HK-2 (cell line): Measurements from ENCODE around the gene HIRA.

Source experiments
- DNase-seq: peaks from one replicate; pipeline ENCODE4 v3.0.0-alpha.2; 2018; ENCODE audit not compliant: unreplicated experiment

HIRA gene, protein sequence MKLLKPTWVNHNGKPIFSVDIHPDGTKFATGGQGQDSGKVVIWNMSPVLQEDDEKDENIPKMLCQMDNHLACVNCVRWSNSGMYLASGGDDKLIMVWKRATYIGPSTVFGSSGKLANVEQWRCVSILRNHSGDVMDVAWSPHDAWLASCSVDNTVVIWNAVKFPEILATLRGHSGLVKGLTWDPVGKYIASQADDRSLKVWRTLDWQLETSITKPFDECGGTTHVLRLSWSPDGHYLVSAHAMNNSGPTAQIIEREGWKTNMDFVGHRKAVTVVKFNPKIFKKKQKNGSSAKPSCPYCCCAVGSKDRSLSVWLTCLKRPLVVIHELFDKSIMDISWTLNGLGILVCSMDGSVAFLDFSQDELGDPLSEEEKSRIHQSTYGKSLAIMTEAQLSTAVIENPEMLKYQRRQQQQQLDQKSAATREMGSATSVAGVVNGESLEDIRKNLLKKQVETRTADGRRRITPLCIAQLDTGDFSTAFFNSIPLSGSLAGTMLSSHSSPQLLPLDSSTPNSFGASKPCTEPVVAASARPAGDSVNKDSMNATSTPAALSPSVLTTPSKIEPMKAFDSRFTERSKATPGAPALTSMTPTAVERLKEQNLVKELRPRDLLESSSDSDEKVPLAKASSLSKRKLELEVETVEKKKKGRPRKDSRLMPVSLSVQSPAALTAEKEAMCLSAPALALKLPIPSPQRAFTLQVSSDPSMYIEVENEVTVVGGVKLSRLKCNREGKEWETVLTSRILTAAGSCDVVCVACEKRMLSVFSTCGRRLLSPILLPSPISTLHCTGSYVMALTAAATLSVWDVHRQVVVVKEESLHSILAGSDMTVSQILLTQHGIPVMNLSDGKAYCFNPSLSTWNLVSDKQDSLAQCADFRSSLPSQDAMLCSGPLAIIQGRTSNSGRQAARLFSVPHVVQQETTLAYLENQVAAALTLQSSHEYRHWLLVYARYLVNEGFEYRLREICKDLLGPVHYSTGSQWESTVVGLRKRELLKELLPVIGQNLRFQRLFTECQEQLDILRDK

DNA sequence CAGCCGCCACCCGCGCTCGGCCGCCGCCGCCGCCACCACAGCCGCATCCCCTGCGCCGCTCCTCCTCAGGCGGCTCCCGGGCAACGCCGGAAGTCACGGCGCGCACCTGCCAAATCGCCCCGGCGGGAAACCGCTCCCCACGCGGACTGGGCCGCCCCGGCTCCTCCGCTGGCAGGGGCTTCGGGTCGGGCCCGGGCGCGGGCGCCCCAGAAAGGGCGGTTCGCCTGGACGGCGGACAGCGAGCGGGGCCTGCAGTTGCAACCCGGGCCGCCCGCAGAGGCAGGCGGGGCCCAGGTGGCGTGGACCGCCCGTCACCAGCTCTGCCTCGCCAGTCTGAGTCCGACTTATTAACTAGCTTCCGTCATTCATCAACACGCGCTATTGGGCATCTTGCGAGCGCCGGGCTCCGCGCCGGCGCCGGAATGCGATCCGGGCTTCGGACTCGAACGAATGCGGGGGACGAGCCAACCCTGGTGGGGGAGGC is at the start of gene HIRA:
TSS of gene HIRA (minus strand) at position 85 of the 484 bp plus-strand sequence. CDS start 257 bp downstream, outside the sequence.
- peak; percentile 78 for DNase-seq

DNA sequence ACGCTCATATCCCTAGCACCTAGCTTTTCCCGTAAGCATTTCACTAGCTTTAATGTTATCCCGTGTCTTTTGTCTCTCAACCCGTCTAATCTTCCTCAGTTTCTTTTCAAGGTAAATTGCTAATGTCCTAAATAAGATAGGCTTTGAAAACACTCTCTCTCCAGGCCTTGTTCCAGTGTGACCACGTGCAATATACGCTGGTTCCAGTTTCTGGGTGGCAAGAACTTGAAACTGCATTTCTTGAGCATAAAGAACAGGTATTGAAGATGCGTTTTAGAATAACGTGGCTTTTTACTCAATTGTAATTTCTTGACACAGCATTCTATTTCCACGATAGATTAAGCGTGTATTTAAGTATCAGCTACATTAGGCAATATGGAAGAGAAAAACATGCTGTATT is 49.3 kb upstream of the HIRA start:
- no peak for DNase-seq

DNA sequence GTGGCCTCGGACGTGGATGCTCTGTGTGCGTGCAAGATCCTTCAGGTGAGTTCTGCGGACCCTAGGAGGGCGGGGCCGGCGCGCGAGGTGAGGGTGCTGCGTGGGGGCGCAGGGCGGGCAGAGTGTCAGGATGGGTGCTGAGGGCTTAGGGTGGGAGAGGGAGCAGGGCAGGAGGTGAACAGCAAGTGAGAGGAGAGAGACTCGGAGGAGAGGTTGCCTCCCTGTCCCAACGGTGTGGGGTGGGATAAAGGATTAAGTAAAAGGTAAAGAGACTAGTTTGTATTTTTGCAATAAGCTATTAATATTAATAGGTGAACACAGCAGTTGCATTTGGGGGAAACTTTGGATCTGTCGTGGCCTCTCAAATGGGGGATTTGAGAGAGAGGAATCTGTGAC is 48.6 kb upstream of the HIRA start:
- no peak for DNase-seq

DNA sequence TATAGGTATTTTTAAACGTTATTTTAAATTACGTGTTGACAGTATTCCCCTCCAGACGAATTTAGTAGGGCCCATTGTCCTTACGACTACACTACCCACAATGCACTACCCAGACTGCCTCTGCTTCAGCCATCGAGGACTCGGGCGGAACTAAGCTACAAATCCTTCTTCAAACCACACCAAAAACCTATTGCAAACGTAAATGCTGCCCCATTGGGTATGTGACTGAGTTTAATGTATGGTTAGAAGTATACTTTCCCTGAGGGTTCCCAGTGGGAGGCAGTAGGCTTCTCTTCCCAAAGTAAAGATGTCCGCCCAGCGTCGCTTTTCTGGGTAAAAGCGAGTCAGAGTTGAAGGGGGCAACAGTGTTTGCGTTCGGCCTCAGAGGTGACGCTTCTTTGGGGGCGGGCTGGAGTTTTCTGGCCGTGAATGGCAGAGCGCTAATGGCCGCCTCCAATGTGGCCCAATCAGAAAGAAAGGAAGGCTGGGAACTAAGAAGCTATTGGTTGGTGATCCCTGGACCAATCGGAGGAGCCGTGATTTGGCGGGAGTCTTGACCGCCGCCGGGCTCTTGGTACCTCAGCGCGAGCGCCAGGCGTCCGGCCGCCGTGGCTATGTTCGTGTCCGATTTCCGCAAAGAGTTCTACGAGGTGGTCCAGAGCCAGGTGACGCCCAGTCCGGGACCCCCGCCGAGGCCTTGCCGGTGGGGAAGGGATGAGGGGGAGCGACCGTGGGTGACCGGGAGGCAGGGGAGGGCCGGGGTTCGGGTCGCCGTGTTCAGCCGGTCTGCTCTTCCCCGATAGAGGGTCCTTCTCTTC is 48.0 kb upstream of the HIRA start, which contains the start of gene CDC45:
TSS of gene CDC45 (plus strand) at position 566 of the 818 bp plus-strand sequence. CDS start at position 615, 49 bp downstream.
- DNase-seq = peak; percentile 92

DNA sequence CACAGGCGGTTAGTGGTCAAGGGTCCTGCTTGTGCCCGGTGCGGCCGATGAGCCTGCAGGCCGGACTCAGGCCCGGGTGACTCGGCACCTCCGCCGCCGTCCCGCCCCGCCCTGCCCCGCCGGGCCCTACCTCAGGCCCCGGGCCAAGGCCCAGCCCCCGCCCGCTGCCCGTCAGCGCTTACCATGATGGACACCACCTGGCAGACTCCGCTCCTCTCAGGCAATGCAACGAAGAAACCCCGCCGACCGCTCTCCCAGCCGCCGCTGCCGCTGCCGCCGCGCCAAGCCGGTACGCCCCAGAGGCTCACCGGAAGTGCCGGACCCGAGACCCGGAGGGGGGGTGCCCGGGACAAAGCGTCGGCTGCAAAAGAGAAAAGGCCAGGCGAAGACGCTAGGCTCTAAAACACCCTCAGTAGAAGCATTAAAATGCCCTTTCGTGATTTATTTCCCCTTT is 47.4 kb upstream of the HIRA start, which contains the start of gene UFD1:
TSS of gene UFD1 (minus strand) at position 293 of the 454 bp plus-strand sequence. CDS start at position 185, 108 bp downstream.
- DNase-seq = peak; percentile 82

DNA sequence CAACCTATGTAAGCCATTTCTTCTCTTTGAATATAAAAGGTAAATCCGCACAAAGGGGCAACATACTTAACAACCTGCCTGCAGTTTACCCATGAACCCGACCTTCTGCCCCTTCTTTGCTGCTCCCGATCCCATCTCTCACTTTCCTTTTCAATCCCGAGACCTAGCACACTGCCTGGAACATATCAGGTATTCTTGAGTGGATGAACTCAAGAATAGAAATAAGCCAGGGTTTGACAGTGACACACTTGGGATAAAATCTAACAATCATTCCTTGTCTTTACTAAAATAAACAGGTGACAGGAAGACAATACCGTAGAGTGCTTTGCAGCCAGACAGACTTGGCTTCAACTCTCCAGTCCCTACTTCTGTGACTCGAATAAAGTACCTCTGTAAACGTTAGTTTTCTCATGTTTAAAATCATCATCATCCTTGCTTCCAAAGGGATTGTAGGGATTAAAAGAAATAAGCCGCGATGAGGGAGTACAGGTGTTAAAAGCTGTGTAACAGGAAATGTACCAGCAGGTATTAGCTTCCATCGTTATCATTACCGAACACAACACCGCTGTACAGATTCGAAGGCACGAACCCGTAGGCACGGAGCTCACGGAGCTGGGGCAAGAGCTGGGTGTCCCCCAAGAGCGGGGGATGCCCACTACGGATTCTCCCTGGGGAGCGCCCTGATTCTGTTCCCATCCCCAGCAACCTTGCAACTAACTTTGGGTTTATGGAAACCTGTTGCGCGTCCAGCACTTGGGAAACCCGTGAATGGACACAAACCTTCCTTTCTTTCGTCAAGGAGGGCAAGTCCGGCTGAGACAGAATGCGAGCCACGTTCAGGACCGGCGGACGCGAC is 46.7 kb upstream of the HIRA start:
- DNase-seq = no peak

DNA sequence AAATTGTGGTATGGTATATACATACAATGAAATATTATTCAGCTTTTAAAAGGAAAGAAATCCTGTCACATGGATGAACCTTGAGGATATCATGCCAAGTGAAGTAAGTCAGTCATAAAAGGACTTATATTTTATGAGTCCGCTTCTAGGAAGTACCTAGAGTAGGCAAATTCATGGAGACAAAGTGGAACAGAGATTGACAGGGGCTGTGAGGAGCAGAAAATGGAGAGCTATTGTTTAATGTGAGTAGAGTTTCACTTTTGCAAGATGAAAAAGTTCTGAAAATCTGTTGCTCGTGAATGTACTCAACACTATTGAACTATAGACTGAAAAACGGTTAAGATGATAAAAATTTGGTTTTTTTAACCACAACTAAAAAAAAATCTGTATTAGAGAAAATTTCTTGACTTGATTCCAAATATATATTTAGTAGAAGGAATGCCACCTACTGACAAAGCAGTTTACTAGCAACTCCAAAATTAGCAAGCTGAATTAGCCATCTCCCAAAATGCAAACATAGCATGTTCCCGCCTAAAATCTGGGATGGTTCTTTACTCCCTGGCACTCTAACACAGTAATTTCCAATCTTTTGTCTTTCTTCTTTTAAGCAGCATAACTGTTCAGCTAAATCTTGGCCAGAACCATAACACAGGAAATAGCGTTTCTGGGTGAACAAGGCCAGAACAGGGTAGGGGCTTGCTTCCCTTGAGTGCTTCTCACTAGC is 46.0 kb upstream of the HIRA start:
- no peak for DNase-seq

DNA sequence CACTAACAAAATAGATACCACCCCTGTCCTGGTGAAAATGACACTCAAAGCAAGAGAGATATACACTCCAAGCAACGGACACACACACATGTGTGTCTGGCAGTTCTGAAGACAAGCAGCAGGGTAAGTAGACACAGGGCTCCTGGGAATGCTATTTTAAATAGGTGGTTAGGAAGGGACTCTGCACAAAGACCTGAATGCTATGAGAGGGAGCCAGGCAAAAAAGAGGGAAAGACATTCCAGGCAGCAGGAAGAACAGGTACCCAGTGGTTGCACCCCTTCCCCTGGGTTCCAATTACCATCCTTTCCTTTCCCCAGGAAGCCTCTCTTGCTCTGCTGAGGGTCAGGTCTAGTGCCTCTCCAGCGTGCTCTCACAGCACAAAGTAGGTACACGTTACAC is 44.5 kb upstream of the HIRA start:
- DNase-seq = no peak

DNA sequence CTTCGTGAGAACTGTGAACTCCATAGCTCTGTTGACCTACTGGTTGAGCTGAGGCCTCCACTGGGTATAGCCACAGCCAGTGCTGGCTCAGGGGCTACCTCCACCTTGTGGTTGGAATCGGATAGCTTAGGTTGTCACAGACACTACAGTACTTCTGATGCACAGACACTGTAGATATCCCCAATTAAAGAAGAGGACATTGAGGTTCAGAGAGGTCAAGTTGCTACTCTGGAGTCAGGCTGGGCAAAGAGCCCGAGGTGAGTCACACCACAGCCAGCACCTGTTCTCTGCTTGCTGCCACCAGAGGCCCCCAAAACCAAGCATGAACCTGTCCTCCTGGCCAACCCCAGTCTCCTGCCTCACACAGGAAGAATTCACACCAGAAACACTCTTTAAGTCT is 42.0 kb upstream of the HIRA start:
- DNase-seq = no peak

DNA sequence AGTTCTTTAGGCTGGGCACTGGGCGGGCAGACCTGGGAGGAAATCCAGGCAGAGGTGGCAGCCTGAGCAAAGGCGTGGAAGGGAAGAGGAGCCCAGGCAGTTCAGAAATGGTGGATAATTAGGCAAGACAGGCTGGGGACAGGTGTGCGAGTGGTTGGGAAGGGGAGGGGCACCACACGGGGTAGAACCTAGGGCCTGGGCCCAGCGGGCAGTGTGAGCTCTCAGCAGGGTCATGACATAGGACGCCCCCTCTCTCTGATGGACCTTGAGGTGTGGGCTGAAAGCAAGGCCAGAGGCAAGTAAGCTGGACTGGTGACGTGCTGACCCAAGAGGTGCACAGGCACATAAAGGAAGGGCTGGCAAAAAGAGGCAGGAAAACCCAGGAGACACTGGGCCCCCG is 40.7 kb upstream of the HIRA start:
- no peak for DNase-seq

DNA sequence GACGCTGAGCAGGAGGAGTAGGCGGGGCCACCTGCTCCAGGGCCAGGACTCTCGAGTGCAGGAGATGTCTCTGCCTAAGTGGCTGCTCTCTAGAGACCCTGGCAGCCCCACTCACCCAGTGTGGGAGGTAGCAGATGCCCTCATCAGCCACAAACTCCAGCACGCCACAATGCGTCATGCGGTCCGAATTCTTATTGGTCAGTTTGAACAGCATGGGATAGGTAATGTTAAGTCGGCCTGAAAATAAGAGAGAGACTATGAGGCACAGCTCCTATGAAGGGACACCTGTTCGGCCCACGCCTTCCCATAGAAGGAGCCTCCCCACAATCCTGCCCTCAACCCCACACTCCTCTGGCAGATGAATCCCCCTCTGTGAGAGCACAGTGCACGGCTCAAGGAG is 40.0 kb upstream of the HIRA start:
- DNase-seq = no peak

DNA sequence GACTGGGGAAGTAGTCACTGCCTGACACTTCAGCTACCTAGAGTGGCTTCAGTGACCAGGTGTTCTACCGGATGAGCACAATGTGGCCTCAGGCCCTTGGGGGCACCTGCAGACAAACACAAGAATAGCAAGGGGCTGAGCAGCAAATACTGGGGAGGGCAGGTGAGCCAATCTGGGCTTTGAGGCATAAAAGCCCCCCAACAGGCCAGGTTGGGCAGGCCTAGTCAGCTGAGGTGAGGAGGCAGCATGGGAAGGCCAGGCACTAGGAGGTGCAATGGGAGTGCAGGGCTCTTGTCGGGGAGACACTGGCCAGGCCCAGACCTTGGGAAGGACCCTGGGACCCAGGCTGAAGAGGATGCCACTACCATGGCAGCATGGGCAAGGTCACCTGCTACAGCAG is 38.5 kb upstream of the HIRA start:
- no peak for DNase-seq

DNA sequence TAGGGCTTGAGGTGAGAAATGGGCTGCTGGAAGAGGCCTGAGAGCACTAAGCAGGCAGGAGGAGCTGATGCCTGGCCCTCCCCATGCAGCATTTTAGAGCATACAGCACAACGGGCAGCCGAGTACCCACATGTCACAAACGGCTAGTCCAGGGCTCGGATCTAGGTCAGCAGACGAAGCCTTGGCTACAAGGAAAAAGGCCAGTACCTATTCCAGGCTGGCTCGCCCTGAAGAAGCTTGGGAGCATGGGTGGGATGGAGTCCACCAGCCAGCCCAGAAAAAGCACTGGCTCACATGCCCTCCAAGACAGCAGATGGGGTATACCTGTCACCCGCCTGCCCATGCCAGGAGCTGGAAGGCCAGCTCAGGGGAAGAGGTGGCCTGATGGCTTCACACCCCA is 37.9 kb upstream of the HIRA start:
- DNase-seq = no peak

DNA sequence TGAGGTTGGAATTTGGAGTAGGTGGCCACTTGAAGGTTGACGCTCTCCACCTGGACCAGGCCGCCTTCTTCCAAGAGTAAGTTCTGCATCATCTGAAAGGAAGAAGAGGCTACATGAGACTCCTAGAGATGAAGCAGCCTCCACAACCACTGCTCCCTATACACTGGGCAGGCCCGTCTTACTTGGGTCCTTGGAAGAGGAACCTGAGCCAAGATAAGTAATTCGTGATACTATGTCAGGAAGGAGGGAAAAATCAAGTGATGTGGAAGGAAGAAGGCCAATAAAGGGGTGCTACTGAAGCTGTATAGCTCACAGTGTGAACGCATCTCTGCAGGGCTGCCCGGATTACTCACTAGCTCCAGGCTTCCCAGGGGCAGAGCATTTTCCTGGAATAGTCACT is 36.4 kb upstream of the HIRA start:
- no peak for DNase-seq

DNA sequence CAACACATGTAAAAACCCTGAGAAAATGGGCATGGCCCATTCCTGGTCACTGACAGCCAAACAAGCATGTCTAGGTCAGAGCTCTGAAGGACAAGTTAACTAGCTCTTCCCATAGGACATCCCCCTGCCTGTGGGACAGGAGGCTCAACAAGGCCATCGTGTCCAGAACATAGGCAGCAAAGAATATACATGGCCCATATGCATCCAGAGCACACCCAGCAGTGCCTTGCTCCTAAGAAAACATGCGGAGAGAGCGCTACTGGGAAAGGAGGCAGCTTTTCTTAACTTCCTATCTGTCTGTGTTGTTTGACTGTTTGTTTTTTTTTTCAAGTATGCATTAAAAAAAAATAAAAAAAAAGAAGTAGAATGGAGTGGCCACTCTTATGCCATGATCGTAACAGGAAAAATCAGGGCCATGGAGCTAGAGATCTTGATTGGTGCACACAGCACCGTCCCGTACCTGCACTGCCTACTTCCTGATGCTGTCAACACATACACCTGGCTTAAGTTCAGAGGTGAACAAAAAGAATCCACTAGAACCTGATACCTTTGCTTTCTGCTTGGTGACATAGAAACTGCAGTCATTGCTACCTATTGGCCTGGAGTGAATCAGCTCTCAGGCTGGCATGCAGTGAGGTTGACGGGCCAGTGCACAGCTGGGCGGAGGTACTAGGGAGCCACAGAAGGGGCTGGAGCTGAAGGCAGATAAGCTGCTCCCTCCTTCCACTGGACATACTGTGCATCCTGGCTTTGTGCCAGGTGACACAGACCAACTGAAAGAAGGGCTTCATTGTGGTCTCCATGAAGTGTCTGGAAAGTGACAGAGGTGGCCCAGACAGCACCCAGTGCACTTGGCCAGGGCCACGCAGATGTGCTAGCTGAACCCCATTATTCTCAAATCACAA is 35.6 kb upstream of the HIRA start:
- no peak for DNase-seq

DNA sequence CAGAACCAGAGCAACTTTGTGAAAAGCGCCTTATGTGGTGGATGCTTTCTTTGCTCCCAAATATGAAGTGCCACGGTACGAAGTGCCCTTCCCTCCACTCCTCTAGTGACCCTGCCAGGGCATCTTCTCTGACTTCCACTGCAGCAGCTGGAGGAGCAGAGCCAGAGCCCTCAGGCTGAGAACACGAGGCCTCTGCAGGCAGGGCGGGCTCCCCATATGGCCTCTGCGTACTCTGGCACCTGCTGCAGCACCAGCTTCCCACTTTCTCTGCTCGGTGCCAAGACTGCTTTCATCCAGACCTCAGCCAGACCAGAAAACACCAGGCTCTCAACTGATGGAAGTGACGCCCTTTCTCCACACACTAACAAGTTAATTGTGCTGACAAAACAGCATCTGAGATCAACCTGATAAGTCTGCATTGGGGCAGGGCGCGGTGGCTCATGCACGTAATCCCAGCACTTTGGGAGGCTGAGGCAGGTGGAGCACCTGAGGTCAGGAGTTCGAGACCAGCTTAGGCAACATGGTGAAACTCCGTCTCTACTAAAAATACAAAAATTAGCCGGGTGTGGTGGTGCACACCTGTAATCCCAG is 34.7 kb upstream of the HIRA start:
- no peak for DNase-seq

DNA sequence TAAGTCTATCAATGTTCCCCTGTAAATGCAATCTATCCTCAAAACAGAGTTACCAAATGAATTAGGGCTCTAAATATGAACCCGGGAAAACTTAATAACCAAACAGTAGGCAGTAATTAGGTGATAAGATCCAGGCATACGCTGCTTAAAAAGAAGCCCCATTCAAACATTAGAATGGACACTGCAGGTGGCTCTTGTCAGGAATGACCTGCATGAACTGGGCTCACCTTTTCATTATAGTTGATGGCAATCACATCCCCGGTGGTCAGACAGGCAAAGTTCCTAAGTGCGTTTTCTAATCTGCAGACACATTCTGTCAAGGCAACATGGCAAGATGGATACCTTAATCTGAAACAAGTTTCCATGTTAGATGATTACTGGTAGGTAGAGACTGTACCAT is 33.4 kb upstream of the HIRA start:
- DNase-seq = no peak

DNA sequence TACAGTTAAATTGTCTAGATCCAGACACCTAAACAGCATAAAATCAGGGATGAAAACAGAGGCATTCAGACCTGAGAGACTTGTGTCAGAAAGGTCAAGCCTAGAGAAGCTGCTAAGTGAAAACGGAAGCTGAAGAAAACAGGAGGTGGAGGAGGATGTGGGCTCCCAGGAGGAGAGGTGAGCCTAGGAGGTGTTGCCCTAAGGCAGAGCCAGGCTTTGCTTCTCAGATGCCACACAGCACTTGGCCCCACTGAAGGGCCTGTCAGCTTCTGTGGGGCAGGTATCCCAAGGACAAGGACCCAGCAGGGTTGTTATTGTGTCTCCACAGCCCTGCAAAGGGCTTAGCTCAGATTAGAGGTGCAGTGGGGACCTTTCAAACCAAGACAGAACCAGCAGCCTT is 33.0 kb upstream of the HIRA start:
- DNase-seq = no peak
